Activated CD4-positive, alpha-beta T cell treated with anti-CD3 and anti-CD28 coated beads, Interleukin-2, amount 50 U/mL, for 4 hours (primary cell): ENCODE measurements around the gene SMTNL1.

Experiments used
- DNase-seq, 2 experiments: peaks; one replicate each; pipeline ENCODE4 v3.0.0-alpha.2; 2020

SMTNL1 gene

DNA sequence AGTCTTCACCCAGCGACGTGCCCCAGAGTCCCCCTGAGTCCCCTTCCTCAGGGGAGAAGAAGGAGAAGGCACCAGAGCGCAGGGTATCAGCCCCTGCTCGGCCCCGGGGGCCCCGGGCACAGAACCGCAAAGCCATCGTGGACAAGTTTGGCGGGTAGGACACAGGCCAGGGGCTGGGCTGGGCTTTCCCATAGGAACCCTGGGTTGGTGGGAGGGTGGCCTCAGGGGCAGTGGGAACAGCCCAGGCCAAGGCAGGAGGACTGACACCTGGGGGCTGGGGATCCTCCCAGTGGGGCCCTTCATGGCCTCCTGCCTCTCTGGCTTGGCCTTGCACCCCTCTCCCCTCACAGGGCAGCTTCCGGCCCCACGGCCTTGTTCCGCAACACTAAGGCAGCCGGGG, 8.5 kb downstream of the SMTNL1 start:
- no peak for DNase-seq

DNA sequence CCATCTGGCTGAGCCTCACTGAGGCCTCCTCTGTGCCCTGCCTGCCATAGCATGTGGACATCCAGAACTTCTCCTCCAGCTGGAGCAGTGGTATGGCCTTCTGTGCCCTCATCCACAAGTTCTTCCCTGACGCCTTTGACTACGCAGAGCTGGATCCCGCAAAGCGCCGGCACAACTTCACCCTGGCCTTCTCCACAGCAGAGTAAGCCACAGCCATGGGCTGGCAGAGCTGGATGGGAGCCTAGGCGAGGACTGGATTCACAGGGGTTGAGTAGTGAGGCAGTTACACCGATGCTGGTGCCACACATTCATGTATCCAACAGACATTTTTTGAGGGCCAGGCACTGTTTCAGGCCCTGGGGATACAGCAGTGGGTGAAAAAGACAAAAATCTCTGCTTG, 9.1 kb downstream of the SMTNL1 start:
- DNase-seq: no peak

DNA sequence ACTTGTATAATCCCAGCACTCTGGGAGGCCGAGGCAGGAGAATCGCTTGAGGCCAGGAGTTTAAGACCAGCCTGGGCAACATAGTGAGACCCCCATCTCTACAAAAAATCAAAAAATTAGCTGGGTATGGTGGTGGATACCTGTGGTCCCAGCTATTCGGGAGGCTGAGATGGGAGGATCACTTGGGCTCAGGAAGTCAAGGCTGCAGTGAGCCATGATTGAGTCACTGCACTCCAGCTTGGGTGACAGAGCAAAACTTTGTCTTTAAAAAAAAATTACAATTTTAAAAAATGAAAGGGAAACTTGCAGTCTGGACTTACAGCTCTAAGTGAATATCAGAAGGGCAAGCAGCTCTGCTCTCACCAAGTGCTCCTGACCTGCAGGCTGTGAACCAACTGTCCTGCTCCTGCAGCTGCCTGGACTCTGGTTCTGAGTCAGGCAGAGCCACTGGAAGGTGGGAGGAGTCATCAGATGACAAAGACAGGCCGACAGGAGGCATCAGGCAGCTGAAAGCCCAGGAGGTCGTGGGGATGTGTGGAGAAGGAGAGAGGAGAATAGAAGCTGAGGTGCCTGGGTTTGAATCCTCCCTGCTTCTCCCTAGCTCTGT, 9.6 kb downstream of the SMTNL1 start:
- no peak for DNase-seq

DNA sequence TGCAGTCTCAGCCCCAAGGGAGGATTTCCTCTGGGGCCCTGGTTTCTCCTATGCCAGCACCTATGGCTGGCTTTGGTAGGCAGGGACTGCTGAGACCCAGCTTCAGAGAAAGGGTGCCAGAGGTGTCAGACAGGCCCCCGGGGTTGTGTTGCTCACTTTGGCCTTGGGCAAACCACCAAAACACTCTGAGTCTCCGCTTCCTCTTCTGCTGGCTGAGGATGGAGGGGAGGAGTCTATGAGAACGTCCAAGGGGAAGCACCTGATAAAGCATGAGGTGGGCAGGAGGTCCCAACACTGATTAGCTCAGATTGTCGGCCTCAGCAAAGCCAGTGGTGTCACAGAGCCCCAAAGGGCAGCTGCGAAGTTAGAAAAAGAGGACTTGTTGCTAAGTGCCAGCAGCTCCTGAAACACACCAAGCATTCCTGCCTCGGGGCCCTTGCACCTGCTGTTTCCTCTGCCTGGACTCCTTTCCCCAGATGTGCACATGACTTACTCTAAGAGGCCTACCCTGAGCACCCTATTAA, 10.5 kb downstream of the SMTNL1 start:
- no peak for DNase-seq

DNA sequence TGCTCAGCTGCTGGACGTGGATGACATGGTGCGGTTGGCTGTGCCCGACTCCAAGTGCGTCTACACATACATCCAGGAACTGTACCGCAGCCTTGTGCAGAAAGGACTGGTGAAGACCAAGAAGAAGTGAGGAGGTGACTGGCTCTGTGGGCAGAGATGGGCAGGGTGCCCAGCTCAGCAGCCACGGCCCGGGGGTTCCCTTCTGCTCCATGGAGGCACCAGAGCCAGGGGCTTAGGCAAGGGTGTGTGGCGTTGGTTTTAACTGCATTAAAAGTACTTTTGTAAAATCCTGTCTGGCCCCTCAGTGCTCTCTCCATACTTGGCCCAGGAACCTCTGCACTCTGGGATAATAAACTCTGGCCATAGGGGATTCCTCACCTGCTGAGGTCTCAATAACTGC, 12.6 kb downstream of the SMTNL1 start:
- no peak for DNase-seq

DNA sequence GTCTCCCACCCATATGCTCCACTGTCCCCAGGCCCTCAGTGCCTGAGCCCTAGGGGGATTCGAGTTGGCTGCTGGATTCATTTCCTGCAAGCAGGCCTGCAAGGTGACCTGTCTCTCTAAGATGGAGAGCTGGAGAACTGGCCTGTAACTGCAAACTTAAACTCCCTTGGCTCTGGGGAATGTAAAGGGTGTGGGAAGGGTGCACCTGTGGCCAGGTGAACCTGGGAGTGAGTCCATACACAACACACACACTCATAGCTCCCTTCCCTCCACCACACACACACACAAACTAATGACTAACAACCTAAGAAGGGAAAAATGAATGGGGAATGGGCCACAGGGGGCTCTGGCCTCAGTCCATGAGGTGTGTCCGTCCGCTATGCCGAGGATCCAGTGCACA, 14.5 kb downstream of the SMTNL1 start:
- no peak for DNase-seq

DNA sequence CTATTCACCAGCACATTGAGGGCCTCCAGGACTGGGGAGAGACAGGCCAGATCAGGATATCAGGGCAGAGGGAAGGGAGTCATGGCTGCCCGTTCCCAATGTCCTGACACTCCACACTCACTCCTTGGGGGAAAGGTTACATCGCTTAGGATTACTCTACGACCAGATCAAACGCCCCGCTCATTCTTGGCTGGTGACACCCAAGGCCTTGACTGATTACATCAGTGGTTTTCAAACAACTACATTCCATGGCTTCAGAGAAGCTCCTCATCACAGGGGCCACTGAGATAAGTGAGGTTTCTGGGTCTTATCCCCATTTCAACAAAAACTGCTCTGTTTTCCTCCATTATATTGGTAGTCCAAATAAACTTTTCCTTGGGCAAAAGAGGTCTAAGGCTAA, 15.1 kb downstream of the SMTNL1 start:
- DNase-seq: no peak

DNA sequence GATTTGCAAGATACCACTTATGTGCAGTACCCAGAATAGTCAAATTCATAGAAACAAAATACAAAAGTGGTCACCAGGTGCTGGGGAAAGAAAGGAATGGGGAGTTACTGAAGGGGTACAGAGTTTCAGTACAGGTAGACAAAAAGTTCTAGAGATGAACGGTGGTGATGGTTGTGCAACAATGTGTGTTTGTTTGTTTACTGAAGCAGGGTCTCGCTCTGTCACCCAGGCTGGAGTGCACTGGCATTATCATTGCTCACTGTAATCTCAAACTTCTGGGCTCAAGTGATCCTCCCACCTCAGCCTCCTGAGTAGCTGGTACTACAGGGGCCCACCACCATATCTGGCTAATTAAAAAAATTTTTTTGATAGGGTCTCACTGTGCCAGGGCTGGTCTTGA, 18.0 kb downstream of the SMTNL1 start:
- no peak for DNase-seq

DNA sequence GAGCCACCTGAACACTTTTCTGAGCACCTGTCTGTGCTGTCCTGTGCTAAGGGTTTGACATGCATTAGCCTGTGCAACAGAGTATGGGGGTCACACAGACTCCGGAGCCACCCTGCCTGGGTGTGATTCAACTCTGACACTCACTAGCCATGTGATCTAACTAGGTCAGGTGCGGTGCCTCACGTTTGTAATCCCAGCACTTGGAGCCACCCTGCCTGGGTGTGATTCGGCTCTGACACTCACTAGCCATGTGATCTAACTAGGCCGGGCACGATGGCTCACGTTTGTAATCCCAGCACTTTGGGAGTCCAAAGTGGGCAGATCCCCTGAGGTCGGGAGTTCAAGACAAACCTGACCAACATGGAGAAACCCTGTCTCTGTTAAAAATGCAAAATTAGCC, 18.6 kb downstream of the SMTNL1 start:
- no peak for DNase-seq

DNA sequence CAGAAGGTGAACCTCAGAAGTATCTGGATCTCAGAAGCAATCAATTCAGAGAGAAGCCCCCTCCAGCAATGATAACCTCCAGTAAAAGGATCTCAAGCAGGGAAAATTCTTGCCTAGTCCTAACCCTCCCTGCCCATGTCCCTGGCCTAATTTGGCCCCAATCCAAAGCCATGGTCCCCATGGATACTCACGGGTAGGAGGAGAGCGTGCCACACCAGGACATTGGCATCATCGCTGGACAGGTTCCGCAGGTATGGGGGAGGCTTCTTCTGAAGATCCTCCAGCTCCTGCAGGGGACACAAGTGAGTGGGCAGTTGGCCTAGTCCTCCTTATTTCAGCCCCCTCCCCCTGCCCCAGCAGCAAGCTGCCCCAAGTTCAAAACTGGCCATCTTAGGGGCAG, 22.8 kb downstream of the SMTNL1 start:
- DNase-seq: no peak

DNA sequence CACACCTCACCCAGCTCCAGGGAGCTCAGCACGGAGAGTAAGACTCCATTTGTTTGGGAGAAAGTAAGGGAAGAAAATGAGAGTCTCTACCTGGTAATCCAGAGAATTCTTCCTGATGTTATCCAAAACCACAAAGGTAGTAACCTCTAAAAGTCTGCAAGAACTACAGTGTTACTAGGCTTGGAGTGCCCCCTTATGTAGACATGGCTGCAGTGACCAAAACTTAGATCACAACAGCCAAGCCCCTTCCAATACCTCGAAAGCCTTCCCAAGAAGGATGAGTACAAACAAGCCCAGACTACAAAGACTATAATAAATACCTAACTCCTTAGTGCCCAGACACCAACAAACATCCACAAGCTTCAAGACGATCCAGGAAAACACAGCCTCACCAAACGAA, 25.2 kb downstream of the SMTNL1 start:
- no peak for DNase-seq

DNA sequence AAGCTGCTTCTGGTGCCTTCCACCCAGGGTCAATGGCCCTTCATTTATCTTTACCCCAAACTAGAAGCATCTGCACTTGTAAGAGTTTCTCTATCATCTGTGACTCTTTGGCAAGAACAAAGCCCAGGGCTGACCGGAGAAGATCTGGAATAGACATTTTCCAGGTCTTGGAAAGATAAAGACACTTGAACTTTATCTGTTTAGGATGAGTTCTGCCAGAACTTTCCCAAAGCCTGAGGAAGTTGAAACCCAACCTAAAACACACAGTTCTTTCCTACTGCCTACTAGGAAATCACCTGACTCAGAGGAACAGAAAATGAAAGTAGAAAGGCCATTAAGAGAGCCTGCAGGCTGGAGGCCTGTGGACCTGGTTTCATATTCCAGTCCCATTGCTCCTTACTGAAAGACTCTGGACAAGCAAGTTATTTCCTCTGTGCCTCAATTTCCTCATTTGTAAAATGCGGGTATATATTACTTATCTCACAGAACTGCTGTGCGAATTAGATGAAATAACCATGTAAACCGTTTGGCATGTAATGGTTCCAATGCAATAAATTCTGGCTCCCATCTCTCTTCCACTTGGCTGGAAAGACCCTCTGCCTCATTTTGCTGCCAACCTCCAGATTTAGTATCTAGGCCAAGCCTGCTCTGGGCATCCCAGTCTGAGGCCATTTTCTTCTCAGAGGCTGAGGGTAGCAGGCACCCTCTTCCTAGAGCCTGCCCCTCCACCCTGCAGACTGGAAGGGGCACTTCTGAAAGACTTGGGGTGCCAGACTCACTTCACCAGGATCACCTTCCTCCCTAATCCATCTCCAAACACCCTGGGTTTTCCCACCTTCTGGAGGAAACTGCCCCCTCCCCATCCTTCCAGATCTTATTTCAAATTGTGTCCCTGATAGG, 28.9 kb downstream of the SMTNL1 start:
- DNase-seq: peak in 1 of 2 experiments; percentile 21

DNA sequence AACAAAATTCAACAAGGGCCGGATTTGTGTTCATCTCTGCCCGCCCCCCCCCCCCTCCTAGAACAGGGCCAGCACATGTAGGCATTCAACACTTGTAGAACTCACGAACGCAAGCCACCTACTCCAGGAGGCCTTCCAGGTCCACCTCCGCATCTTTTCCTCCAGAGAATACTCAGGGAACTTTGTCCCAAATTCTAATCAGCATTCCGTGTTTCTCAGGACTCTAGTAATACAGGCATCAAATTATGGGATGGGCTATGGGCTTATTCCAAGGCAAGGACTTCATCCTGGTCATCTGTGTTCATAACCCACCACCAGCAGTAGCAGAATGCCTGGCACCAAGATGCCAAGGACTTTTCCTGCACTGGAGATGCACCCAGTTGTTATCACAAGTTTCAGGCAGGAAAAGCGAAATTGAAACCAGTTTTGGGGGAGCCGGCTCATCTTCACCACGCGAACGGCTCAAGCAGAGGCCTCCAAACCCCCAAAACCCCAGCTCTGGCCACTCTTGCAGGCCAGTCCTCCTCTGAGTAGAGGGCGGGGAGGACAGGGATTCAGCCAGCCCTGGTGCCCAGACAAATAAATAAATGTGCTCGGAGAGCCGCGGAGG, 29.6 kb downstream of the SMTNL1 start:
- DNase-seq: peak; percentile 31 to 33

DNA sequence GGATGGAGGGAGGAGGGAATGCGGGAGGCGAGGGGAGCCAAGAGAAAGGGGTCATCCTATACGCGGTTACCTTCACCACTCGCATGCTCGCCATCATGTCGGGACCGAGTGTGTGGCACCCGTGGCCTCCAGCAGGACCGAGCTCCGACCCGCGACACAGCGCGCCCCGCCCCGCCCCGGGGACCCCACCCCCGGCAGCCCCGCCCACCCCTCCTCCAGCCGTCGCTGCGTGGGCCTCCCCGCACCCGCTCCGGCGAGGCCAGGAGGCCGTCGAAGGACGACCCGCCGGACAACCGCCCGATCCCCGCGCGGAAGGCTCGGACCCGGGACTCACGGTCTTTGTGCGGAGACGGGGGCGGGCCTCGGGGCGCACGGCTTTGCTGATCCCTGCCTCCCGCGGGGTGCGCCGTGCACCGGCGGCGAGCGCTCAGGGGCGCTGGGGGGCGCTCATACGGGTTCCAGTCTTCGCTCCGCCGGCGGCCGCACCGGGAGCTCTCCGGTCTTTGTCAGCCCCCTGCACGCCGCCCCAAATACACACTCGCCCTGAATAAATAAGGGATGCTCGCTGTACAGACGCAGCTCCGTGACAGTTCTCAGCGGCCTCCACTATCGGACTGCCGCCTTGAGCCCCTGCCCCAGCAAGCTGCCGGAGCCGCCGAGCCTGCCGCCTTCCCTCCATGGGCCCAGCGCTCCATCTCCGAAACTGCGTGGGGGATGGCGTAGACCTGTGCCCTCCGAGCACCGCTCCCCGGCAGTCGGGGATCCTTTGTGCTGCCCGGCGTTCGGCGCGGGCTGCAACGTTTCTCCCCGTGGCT, 30.3 kb downstream of the SMTNL1 start, which contains the start of gene UBE2L6:
Gene UBE2L6, minus strand, starts transcription at position 158 of the 815 bp plus-strand sequence. Its CDS starts 61 bp downstream, at position 97.
- peak; percentile 56 to 61 for DNase-seq

DNA sequence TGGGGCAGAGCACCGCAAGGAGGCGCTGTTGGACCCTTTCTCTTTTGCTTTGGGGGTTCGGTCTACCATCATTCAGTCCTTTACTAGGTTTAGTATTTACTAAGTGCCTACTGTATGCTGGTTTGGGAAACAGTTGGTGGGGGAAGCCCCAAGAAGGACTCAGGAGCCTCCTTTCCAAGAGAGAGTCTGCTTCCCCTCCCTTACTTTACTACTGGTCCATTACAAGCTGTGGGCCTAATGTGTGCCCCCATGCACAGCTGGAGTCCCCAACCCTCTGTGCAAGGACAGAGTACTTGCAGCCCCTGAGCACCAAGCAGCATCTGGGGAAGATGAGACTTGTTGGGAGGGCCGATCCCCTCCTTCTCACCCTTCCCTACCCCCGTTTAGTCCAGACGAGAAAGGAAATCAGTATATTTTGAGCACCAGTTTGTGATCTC, 31.0 kb downstream of the SMTNL1 start:
- DNase-seq: peak; percentile 86 to 89

DNA sequence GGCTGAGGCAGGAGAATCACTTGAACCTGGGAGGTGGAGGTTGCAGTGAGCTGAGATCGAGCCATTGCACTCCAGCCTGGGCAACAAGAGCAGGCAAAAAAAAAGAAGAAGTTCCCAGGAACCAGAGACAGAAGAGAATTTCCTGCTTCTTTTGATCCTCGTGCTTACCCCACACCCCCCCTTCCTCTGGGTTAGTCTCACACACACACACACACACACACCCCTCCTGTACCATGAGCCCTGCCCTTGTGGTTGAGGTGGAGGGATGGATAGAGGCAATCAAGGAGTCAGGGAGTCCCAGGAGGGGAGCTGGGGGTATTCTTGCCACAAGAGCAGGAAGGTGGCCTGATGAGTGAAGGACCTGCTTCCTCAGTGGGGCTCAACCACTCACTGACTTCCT, 34.2 kb downstream of the SMTNL1 start:
- no peak for DNase-seq

DNA sequence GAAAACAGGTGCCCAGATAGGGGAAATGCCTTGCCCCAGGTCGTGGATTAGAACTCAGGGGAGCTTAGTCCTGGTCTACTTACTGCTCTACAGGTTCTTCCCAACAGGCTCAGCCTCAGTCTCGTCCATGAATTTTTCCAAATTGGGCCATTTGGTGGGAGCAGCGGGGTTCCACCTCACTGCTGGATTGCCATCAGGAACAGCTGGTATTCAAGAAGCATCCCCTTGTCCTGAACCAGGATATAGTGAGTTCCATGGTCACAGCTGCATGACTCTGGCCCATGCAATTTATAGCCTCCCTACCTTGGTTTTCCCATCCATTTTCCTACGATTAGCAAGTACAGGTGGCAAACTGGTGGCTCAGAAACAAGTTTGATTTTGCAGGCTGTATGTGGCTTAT, 36.7 kb downstream of the SMTNL1 start:
- DNase-seq: no peak

DNA sequence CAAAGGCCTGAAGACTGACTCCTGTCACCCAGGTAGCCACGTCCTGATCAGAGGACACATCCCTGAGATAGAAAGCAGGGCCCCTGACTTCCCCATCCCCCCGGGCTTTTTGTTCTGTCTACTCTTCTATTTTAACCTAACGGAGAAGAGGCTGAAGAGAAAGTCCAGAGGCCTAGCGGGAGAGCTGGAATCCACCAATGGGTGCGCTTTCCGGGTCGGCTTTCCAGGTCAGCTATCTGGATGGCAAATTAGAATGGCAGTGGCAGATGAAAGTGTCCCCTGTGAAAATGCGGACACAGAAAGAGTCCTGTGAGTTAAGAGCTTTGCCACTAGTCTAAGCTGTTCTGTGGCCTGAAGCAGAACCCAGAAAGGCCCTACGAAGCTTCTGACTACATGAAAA, 46.9 kb downstream of the SMTNL1 start:
- DNase-seq: no peak

DNA sequence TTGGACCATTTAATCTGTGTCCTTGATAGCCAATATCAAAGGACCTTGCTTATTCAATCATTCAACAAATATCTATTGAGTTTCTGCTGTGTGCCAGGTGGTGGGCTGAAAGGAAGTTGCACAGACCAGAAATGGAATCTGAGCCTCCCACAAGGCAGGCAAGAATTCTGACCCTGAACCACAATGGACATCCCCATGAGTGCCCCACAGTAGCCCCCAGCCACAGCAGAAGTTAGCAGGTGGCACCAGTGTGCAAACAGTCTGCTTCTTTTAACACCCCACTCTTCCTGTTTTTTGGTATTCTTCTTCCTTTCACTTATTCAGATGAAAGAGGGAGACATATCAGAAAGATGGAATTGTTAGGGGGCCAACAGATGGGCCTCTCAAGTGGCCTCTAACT, 47.9 kb downstream of the SMTNL1 start:
- DNase-seq: no peak

DNA sequence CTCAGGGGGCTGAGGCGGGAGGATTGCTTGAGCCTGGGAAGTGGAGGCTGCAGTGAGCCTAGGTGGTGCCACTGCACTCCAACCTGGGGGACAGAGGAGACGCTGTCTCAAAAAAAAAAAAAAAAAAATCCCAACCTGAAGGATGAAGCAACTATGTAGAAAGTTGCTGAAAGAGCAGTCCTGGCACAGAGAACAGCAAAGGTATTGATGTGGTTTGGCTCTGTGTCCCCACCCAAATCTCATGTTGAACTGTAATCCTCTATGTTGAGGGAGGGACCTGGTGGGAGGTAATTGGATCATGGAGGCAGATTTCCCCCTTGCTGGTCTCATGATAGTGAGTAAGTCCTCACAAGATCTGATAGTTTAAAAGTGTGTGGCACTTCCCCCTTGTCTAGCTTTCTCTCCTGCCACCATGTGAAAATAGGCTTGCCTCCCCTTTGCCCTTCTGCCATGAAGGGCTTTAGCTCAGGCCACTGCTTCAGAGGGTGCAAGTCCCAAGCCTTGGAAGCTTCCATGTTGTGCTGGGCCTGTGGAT, 49.4 kb downstream of the SMTNL1 start:
- no peak for DNase-seq

DNA sequence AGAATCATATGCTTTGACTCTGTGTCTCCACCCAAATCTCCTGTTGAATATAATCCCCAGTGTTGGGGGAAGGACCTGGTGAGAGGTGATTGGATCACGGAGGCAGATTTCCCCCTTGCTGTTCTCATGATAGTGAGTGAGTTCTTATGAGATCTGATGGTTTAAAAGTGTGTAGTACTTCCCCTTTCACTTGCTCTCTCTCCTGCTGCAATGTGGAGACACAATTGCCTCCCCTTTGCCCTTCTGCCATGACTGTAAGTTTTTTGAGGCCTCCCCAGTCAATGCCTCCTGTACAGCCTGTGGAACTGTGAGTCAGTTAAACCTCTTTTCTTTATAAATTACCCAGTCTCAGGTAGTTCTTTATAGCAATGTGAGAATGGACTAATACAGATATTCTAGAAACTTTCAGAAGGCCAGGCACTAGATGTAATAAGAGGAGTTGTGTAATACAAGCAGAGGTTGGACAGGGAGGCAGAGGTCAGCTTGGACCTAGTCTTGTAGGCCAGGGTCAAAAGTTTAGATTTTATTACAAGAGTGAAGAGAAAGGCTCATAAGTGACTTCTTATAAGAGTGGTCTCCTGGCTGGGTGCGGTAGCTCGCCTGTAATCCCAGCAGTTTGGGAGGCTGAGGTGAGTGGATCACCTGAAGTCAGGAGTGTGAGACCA, 50.8 kb downstream of the SMTNL1 start:
- no peak for DNase-seq
